GM20431 (cell line): Measurements from ENCODE around the gene APLNR.

Source experiments
- in situ Hi-C: fragments of 300-500 bp; cut with MseI, MboI; formaldehyde crosslinking; loops from one replicate; pipeline ENCODE4 v1.15.0; 2020; ENCODE audit warnings: low sequenced_read_pairs; ENCODE audit not compliant: unreplicated experiment

APLNR gene

DNA sequence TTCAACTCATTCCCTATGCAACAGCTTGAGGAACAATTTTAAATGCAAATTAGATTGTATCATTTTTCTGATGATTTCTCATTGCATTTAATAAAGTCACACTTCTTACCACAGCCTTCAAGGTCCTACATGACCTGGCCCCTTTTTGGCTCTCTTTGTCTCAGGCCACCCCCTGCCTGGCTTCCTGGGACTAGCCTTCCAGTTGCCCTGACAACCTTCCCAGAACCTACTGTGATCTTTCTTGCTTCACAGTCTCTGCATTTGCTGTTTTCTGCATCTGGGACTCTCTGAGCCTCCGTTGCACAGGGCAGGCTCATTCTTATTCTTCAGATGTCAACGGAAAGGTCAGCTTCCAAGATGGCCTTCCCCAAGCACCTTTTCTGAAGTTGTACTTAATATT is 12.9 kb downstream of the APLNR start:
- in situ Hi-C loops, result no loop called here

GRCh38 chr11:57223601-57224000 is 13.4 kb downstream of the APLNR start:
- in situ Hi-C loops, result no loop called here

DNA sequence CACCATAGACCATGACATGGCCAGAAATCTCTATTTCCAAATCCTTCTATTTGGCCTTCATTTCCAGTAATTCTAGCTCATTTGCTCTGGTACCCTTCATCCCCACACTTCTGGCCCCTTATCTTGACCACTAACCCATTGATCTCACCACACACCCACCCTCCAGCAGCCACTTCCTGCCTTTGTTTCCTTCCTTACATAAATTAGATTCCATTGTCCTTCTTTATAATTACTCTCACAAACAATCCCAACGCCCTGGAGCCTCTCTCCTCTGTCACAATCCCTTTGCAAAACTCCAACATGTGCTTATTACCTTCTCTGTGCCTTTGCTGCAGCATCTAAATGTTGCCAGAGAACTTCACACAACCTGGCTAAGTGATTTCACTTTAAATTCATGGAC is 14.8 kb downstream of the APLNR start:
- in situ Hi-C loops, result no loop called here

DNA sequence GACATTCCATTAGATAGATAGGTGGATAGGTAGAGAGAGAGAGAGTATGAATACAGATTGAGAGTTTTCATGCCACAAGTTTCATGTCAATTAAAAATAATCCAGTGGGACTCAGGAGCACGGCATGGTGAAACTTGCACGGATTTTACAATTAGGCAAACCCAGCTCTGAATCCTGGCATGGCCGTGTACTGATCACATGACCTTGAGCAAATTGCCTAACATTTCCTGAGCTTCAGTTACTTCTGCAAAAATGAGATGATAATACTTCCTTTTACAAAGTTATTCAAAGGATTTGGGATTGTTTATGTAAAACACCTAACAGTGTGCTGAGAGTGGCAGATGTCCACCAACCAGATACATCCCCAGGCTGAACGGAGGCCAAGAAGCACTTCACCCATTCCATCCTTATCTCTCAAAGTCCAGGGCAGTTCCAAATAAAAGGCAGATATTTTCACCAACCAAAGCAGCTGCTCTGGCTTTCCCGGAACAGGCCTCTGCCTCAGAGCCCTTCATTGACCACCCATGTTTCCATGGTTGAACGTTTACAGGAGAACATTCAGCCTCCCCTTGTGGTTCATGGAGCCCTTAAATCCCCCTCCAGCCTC is 17.9 kb downstream of the APLNR start:
- in situ Hi-C loops, result no loop called here

- in situ Hi-C loops, result no loop called here
Measured at GRCh38 chr11:57217053-57217452, 20.0 kb downstream of the APLNR start.

GRCh38 chr11:57216463-57216862 is 20.6 kb downstream of the APLNR start:
- in situ Hi-C loops, result no loop called here

DNA sequence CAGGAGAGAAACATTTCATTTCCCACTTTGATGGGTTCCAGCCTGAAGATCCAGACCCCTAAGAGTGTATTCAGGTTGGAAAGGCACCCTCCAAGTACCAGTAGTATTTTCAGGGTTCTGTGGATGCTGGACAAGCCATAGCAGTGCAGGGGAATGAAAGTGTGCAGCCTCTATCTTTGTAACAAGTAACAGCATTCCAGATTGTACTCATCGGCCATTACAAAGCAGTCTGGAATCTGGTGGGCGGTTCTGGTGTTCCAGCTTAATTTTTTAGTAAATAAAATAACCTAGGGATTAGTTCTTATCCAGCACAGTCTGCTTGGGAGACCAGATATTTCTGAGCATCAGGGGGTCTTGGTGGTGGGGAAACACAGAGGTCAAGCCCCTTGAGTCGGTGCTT is 22.6 kb downstream of the APLNR start:
- in situ Hi-C loops, result no loop called here

DNA sequence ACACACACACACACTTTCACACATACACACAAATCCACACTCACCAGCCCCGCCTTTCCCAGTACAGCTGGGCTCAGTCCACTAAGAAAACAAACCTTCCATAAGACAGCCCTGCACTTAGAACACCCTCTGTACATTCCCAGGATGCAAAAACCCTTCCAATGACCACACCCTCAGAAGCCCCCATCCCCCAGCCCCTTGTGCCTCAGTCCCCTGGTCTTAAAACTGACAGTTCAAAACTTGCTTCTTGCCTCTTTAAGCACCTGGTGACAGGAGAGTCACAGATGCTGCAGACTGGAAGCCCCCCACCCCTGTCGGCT is 23.0 kb downstream of the APLNR start:
- in situ Hi-C loops, result no loop called here

GRCh38 chr11:57213342-57214097 is 23.5 kb downstream of the APLNR start:
- in situ Hi-C loops, result no loop called here

DNA sequence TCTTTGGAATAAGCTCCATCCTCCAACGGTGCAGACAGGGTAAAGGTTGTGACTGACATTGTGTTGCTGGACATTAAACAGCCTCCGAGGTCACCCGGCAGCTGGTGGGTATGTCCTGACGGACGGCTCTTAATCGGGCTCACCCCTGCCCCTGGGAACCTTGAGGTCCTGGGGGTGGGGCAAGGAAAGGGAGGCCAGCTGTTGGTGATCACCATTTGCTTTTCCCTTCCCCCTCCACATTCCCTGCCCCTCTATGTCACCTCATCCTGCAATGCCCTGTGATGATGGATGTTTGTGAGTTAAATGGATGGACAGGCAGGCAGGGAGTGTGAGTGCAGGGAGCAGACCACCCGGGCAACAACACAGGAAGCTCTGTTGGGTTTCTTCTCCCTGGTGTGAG is 26.3 kb downstream of the APLNR start:
- in situ Hi-C loops, result no loop called here

GRCh38 chr11:57207168-57207567 is 29.9 kb downstream of the APLNR start:
- in situ Hi-C loops, result no loop called here

DNA sequence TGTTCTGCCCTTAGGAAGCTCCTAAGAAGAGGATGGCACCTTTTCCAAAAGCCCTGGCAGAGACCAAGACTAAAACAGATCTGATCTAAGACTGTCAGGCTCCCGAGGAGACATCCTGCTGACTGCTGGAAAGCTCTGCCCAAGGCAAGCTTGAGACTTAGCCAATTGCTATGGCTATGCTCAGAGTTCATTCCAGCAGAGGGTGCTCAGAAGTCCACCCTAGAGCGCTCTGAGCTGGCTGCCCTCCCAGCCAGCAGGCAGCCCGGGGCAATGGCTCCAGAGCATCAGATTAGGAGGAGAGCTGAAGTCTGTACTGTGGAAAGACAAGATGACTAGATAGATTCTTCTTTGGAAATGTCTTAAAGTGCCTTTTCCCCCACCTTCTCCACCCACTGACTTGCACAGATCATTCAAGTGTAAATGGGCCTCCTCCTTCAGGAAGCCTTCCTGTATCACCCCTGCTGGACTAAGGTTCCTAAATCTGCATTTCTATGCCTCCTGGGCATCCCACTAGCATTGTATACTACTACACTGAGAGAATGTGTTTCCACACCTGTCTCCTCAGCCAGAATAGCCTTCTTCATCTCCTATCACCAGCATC is 31.9 kb downstream of the APLNR start:
- in situ Hi-C loops, result no loop called here

DNA sequence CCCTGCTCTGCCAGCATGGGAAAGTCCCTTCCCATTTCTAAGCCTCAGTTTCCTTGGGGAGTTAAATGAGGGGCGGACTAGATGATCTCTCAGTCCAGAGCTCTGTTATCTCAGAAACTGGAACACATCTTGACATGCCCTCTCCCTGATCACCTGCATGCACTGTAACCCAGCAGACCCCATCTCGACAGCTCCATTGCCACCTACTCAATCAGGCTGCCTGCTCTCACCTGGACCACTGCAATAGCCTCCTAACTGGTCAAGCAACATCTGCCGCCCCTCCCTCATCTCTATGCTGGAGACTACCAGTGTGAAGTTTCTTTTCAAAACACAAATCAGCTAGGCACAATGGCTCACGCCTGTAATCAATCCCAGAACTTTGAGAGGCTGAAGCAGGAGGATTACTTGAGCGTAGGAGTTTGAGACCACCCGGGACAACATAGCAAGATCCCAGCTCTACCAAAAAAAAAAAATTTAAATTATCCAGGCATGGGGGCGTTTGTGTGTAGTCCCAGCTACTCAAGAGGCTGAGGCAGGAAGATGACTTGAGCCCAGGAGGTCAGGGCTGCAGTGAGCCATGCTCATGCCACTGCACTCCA is 33.1 kb downstream of the APLNR start:
- in situ Hi-C loops, result no loop called here

GRCh38 chr11:57203359-57203758 is 33.7 kb downstream of the APLNR start:
- in situ Hi-C loops, result no loop called here

GRCh38 chr11:57202281-57202680 is 34.8 kb downstream of the APLNR start:
- in situ Hi-C loops, result no loop called here

DNA sequence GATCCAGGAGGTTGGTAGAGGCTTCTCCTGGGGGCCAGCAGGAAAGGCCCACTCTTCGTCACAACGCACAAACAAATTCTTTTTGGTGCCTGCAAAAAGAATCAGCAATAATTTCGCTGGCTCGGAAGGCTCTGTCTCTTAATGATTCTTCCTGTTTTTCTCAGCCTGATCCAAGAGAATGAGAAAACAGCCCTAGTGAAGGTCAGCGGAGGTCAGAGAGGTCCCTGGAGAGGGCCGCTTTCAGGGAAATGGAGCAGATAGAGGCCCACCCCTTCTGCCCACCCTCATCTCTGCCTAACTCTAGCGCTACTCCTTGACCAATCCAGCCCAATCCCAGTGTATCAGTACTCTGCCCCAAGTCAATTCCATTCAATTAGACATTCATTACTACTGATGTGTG is 36.1 kb downstream of the APLNR start:
- in situ Hi-C loops, result no loop called here

GRCh38 chr11:57199330-57199729 is 37.7 kb downstream of the APLNR start:
- in situ Hi-C loops, result no loop called here

DNA sequence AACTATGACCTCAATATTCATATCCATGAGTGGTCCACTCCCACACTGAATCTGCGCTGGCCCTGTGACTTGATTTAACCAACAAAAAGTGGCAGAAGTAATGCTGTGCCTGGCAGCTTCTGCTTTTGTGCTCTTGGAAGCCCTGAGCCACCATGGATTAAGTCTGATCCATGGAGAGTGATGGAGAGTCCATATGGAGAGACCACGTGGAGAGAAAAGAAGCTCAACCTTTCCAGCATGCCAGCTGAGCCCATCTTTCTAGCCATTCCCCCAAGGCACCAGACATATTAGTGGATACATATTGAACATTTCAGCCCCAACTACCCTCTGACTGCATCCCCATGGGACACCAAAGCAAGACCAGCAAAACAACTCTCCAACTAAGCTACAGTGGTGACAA is 39.3 kb downstream of the APLNR start:
- in situ Hi-C loops, result no loop called here

DNA sequence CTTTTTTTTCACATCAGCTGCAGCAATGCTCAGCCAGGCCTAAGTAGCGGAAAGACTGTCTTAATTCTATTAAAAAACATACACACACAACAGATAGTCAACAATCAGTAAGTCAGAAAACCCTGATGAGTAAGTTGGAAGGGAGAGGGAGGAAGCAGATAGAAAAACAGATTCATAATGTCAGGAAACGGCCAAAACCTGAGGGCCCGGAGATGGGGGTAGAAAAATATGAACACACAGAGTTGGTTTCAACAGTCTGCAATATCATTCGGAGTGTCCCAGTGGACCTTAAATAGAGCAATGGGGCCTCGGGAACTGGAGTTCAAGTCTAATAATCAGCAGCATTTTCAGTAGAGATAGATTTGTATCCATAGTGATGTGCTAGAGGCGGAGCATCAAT is 40.5 kb downstream of the APLNR start:
- in situ Hi-C loops, result no loop called here

GRCh38 chr11:57192316-57192715 is 44.7 kb downstream of the APLNR start:
- in situ Hi-C loops, result no loop called here
